Stimulated activated CD8-positive, alpha-beta memory T cell treated with anti-CD3 and anti-CD28 coated beads, Interleukin-4, amount 100 ng/mL, for 48 hours (primary cell): ENCODE results near the gene COL13A1.
A peak's percentile ranks its signal among the peaks of the same experiment; 100 is the strongest.

Source experiments
- DNase-seq: peaks from one replicate; pipeline ENCODE4 v3.0.0-alpha.2; 2020

COL13A1 gene

GRCh38 chr10:69801434-69802315, at the start of gene COL13A1:
COL13A1 (plus strand) TSS chr10:69801906; CDS start chr10:69802424, 518 bp downstream.
- no peak for DNase-seq

DNA sequence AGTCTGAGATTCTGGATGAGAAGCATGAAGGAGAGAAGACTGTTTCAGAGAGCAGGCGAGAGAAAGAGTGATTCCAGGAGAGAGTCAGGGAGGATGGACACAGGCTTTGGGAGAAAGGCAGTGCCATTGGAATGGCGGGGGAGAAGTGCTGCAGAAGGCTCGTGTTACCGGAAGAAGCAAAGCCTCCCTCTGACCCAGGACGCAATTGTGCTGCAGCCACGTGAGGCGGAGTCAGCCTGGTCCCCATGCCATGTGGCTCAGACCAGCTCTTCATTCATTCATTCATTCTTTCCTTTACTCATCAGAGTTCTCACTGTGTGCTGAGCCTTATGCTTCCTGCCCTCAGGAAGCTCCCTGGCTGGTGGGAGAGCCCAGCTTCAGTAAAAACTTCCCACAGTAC, 49.2 kb upstream of the COL13A1 start:
- no peak for DNase-seq

GRCh38 chr10:69756279-69756678, 45.4 kb upstream of the COL13A1 start:
- DNase-seq: no peak

DNA sequence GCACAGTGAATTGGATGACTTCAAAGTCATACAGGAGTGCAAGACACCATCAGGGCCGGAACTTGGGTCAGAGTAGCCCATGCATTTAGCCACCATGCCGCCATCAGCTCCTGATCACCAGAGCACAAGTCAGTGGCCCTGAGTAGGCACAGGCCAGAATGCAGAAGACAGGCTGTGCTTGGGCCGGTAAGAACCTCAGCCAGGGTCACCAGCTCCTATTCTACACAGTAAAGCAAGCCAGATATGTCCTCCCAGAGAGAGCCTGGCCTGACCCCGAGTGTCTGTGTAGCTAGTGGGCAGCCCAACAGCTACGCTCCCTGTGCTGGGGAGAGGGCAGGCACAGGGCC, 44.5 kb upstream of the COL13A1 start:
- DNase-seq: no peak

DNA sequence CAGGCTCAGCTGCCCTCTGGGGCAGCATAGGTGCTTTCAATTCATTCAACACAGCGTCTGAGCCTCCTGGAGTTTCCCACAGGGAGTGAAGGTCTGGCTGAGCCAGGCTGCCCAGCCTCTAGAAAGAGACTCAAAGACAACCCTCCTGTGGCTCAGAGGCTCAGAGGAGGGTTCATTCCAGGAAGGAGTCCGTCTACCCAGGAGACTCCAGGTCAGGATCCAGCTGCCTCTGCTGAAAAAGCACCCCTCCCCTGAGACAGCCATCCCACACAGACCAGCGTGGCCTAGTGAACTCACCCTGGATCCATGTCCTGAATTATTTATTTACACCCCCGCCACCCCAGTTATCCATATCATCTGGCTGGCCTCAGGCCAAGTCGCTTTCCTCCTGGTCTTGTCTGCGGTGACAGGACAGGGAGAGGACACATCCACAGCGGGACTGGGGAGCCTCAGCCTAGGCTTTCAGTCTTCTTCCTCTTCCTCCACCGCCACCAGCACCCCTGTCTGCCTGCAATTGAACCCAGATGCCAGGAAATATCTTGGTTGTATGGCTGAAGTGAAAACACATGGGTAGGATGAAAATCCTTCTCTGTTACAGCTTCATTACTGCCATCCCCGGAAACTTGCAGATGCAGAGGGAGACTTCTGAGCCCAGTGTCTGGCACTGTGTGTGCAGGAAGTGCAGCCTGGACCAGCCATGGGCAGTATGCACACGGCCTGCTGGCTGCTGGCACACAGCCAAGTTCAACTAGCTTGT, 44.0 kb upstream of the COL13A1 start:
- DNase-seq: no peak

DNA sequence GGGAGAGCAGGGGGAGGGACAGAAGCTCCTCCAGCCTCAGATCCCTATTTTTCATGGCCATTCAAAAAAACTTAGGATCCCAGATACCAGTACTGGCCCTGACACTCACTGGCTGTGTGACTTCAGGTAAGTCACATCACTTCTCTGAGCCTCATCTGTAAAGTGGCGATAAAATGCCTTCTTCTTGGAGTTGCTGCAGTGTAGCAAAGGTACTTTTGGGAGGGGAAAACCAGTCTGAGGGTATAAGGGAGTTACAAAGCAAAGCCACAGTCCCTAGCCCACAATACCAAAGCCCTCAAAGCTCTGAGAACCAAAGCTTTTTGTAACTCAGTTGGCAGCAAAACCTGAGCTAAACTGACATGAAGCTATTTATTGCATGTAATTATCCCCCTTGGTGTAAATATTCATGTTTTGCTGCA, 43.4 kb upstream of the COL13A1 start:
- DNase-seq: no peak

- no peak for DNase-seq
These were observed 42.1 kb upstream of the COL13A1 start for GRCh38 chr10:69759641-69760040.

DNA sequence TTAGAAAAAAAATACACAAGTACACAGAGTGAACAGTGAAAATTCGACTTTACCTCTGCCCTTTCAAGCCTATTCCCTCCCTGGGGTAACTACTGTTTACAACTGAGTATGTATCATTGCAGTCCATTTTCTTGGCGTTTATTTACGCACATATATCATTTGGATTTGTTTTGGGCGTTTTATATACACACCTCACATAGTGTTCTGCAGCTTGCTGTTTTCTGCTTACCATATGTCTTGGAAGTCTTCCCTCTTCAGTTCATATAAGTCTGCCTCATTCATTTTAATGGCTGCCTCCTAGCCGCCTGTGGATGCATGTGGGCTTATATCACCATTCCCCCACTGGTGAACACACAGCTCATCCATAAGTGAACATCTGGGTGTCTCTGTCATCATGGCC, 41.6 kb upstream of the COL13A1 start:
- DNase-seq: no peak

GRCh38 chr10:69761320-69761719, 40.4 kb upstream of the COL13A1 start:
- no peak for DNase-seq

GRCh38 chr10:69766161-69766910, 35.4 kb upstream of the COL13A1 start:
- DNase-seq: no peak

DNA sequence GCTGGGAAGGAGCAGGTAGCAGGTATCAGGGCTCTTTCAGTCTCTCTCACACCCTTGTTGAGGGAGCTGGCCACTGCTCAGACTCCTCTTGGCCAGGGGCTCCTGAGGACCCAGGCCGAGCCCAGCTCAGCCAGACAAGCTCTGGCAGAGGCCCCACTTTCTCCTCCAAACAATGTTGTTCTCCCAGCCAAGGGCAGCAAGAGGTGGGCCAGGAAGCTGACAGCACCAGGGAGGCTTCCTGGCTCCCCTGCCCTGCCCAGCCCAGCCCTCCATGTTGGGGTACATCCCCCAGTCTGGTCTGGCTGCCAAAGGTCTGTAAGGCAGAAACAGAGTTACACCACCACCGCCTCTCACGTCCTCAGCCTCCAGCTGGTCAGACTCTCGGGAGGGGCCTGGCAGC, 33.9 kb upstream of the COL13A1 start:
- no peak for DNase-seq

DNA sequence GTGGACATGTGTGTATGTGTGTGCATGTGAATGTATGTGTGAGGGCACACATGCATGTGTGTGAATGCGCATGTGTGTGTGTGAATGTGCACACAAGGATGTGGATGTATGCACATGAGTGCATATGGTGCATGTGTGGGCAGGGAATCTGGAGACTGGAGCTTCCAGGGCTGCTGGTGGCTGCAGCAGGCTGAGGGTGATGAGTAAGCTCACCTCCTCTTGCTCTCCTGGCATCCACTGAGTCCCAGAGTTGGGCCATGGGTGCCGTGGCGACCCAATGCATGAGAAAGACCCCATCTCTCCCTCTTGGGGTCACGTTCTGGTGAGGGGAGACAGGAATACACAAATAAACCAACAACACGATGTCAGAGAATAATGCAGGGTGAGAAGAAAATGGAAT, 33.3 kb upstream of the COL13A1 start:
- no peak for DNase-seq

DNA sequence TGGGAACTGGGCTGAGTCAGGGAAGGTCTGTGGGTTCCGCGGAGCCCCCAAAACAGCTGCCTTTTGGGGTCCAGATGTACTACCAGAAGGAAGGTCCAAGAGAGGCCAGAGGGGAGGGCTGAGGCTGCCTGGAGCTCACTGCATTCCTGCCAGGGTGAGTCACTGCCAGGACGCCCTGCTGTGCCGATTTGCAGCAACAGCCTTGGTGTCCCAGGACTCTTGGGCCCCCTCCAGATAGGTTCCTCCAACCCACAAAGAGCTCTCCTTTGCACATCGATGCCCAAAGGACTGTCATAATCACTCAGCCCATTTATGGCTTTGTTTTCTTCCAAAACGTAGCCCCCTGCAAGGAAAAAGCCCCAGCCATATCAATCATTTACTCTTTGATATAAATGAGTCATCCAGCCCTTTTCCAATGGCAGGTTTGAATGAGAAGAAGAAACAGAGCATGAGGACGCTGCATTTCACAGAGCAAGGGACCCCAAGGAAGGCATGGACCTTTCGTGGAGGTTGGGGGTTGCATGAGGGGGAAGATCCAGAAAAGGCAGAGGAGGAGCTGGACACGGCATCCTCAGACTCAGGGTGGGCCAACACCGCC, 32.2 kb upstream of the COL13A1 start:
- no peak for DNase-seq

DNA sequence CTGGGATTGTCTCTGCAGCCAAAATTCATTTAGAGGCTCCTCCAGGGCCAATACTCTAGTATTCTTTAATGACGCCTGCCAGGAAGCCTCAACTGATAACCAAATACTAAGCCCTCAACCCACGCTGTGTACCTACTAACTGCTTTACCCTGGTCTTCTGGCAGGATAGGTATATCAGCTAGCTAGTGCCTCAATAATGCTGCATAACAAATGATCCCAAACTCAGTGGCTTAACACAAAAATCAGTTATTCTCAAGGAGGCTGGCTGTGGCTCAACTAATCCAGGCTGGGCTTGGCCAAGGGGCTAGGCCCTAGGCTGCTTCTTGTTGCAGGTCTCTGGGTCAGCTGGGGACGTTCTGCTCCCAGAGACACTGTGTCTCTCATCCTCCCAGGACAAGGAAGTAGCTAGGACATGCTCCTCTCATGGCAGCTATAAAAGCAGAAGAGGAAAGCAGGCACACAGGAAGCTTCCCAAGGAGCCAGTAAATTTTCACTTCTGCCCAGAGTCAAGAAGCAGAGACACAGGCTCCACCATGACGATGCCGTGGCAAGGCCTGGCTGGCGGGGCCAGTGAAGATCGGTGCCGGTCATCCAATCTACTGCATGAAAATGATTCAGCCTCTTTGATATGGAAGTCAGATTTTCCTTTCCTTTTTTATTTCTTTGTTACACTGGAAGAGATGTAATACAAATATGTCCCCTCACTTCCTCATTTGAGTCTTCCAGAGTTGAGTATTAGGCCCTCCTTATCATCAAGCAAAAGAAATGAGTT, 28.6 kb upstream of the COL13A1 start:
- DNase-seq: no peak

GRCh38 chr10:69774596-69774995, 27.1 kb upstream of the COL13A1 start:
- no peak for DNase-seq

DNA sequence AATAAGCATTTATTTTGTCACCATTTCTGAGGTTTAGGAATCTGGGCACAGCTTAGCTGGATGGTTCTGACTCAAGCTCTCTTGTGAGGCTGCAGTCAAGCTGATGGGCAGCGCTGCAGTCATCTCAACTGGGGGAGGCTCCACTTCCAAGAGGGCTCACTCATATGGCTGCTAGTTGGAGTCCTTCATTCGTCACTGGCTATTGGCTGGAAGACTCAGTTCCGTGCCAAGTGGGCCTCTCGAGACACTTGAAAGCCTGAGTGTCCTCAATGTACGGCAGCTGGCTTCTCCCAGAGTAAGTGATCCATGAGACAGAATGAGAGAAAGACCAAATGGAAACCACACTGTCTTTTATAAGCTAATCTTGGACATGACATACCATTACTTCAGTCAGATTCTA, 21.6 kb upstream of the COL13A1 start:
- no peak for DNase-seq

DNA sequence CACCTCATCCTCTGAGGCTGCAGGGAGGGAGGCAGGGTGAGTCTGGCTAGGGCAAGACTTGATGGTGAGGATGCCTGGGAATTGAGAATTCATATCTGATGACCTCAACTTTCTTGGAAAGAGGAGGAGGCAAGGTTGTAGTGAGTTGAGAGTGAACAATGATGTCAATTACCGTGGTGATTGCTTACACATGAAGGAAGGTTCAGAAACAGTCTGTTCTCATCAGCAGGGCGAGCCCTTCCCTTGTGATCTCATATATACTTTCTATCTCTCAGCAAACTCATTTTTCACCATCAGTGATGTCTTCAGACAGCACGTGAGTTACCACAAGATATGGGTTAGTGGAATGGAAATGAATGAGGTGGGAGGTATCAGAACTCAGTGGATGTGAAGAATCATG, 20.1 kb upstream of the COL13A1 start:
- DNase-seq: no peak

DNA sequence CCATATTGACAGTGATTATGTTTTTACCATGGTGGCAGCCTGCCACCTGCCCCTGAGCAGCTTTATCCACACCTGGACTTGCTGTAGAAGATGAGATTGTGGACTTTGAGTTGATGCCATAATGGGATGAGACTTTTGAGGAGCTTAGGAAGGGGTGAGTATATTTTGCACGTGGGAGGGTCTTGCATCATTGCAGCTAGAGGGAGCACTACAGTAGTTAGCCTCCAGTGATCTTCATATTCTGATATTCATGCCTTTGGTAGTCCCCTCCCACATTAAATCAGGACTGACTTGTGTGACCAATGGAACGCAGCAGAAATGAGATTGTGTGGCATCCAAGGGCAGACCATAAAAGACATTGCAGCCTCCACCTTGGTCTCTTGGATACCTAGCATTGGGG, 18.2 kb upstream of the COL13A1 start:
- DNase-seq: no peak

GRCh38 chr10:69786791-69787190, 14.9 kb upstream of the COL13A1 start:
- DNase-seq: no peak

- DNase-seq: no peak
These were observed 14.0 kb upstream of the COL13A1 start for GRCh38 chr10:69787681-69788080.

GRCh38 chr10:69789164-69789576, 12.5 kb upstream of the COL13A1 start:
- peak; percentile 29 for DNase-seq

DNA sequence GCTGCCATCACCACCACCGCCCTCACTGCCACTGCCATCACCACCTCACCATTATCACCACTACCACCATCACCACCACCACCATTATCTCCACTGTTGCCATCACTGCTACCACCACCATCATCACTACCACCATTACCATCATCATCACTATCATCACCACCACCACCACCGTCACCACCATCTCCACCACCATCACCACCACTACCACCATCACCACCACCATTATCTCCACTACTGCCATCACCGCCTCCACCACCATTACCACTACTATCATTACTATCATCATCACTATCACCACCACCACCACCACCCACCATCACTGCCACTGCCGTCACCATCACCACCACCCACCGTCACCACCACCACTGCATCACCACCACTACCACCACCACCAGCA, 9.9 kb upstream of the COL13A1 start:
- no peak for DNase-seq
